Activated T-cell treated with anti-CD3 and anti-CD28 coated beads for 24 hours (primary cell): ENCODE measurements around the gene ATG4A.

ENCODE experiments used
- DNase-seq: peaks from one replicate; pipeline ENCODE4 v3.0.0-alpha.2; 2020; ENCODE audit warnings: low read depth

ATG4A gene

DNA sequence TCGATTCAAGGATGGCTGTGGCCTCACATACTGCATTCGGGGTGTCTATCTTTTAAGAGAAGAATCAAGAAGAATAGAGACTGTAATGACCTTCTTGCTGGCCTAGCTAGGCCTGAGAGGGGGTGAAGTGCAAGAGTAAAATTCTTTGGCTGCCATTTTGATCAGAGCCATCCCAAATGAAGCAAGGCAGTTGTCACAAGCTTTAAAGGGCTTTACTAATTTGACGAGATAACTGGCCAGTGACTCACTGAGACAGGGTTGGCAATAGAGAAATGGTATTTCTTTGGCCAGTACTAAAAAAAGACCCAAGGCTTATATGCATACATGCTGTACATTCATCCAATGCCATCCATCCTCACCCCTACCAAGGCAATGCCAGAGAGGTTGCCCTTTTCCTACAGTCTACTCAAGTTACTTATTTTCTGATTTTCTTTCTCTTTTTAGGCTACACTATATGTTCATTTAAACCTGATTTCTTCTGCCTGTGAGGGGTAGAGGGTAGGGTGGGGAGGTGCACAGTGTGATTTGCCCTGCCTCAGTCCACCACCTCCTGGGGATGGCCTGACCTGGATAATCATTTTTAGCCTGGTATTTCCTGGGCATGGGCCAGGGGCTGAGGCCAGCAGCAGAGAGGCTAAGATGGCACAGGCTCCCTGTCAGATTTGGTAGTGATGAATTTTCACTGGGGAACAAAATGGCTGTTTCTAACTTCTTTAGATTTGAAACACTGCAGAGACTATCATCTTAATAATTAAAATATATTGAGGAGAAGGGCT lies 32.2 kb downstream of the ATG4A start:
- no peak for DNase-seq

GRCh38 chrX:108126661-108127060 lies 35.1 kb downstream of the ATG4A start:
- DNase-seq = no peak

DNA sequence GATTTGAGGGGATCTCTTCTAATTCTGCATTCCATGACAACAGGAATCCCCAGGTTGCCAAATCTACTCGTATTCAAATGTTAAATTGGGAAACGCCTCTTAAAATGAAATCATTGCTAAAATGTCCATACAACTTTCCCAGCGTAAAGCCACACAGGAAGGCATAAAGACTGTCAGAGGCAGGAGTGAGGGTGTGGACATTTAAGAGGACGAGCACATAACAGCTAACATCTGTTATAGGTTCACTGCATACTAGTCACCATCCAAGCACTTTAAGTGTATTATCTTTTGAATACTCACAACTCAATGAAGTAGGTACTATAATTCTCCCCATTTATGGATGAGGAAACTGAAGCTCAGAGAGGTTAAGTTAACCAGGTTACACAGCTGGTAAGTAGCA lies 35.6 kb downstream of the ATG4A start:
- no peak for DNase-seq

DNA sequence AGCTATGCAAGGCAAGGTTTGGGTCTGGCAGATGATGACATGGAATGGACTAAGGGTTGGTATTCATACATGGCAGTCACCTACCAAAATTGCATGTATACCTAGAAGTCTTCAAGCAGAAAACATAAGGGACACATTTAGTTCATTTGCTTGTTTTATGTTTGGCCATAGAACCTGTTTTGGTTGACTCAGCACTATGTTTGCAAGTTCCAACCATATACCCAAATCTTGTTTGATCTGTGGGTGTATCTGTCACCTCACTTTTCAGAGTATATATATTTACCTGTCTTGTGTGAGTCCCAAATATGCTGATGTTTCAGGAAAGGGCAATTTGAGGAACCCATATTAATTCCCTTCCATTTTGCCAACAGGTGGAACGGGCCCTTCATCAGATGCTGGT lies 39.3 kb downstream of the ATG4A start:
- no peak for DNase-seq

DNA sequence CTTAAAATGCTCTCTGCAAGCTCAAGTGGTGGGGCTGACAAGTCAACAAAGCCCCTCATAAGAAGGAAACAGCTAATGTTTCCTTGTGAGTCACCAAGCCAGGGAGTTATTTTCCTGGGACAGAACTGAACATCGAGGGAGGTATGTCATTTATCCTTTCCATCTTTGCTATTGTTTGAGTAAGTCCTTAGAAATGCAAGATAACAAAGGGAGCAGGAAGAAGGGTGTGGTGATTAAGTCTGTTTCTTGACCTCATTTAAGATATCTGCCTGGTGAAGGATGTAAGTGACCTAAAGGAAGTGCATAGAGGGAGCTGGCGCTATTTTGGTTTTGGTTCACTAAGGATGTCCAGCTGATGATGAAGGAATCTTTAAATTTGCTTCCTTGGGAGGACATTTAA lies 39.9 kb downstream of the ATG4A start:
- no peak for DNase-seq

GRCh38 chrX:108132034-108132433 lies 40.5 kb downstream of the ATG4A start:
- DNase-seq = no peak

- DNase-seq = no peak
These were observed 41.3 kb downstream of the ATG4A start for GRCh38 chrX:108132876-108133275.

DNA sequence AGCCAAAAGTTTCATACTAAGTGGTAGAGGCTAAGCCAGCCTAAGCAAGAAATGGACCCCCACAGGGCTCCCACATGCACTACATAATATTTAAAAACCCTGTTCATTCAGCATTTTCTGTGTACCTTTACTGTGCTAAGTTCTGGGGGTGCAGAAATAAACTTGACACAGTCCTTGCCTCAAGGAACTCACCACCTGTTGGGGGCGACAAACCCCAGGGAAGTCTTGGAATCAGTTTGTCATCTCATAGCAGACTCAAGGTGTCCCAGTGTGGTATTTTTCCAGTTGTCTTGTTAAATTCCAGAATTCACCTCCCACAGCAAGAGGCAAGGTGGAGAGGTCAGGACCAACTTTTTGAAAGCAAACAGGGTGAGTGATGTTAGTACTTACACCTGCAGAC lies 43.1 kb downstream of the ATG4A start:
- no peak for DNase-seq

DNA sequence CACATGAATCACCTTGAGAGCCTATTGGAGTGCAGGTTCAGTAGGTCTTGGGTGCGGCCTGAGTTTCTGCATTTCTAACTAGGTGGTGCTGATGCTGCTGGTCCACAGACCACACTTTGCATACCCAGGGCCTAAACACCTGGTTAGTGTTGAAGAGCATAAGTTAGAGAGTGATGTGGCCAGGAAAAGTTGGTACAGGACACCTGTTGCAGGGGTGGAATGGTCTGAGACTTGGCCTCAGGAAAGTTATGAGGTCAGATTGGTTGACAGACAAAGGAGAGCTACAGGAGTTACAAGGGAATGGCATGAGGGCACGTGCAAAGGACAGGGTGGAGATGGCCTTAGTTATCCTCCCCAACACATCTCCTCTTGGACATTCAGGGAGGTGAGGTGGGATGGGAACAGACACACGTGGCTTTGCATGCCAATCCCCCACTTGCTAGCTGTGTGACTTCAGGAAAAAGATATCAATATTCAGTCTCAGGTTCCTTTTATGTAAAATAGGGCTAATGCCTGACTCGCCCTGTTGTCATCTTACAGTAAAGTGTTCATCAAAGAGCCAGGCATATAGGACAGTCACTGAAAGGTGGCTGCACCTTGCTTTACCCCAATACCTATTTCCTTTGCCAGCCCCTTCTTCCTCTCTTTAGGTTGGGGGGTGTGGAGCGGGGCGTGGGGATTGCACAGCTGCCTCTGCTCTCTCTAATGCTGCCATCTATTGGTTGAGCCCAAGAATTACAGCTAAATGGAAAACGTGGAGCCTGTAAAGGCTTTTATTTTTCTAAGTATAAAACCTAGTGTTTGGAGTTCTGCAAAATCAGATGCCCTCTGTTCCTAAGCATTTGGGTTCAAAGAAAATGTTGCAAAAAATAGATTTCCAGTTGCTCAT lies 47.5 kb downstream of the ATG4A start:
- no peak for DNase-seq

DNA sequence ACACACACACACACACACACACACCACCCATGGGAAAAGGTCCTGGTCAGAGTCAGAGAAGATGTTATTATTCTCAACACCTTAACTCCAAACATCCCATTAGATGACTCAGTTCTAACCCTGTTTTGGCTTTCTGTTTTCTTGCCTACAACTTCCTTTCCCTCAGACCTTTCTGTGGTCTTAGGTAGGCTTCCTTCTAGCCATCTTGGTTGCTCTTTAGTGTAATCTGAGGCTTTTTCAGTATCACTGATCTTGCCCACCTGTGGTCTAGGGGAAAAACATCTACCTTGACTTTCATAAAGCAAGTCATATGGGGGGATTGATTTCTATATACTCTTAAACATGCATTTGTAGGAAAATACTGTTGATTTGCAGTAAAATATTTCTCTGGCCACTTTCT lies 56.9 kb downstream of the ATG4A start:
- no peak for DNase-seq

DNA sequence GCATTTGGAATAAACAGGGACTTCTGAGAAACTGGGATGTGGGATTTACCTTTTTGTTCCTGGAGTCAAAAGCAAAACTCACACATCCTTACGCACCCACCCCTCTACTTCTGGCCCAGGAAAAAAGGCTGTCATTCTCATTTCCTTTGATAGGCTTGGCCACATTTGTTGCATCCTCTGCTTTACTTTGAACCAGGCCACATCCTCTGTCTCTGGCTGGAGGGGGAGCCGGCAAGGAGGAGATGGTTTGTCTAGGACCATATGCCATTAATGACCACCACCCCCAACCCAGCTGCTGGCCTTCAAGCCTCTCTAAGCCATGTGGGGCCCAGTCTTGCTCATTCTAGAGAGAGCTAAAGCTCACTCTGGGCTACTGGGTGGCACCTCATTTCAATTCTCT lies 64.5 kb downstream of the ATG4A start:
- DNase-seq = no peak

DNA sequence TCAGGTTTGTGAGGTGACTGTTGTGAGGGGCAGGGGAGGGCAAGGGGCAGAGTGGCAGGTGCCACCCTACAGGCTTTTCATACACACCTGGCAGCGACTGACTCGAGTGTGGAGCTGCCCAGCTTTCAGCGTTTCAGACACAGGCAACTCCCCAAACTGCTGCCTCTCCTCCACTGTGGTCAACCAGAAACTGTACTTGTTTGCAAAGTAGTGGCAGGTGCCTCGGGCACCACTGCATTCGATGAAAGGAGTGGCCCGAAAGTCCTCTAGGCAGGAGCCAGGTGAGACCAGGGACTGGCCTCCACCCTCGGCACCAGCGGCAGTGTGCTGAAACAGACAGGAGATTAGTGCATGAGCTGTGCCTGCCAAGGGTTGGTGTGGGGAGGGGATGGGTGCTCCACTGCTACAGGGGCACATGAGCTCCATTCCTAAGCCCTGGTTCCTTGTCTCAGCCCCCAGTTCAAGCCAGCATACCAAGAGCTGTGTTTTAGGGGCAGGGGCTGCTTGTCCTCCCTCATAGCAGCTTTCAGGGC lies 65.4 kb downstream of the ATG4A start:
- no peak for DNase-seq

GRCh38 chrX:108157628-108158027 lies 66.0 kb downstream of the ATG4A start:
- DNase-seq = no peak

DNA sequence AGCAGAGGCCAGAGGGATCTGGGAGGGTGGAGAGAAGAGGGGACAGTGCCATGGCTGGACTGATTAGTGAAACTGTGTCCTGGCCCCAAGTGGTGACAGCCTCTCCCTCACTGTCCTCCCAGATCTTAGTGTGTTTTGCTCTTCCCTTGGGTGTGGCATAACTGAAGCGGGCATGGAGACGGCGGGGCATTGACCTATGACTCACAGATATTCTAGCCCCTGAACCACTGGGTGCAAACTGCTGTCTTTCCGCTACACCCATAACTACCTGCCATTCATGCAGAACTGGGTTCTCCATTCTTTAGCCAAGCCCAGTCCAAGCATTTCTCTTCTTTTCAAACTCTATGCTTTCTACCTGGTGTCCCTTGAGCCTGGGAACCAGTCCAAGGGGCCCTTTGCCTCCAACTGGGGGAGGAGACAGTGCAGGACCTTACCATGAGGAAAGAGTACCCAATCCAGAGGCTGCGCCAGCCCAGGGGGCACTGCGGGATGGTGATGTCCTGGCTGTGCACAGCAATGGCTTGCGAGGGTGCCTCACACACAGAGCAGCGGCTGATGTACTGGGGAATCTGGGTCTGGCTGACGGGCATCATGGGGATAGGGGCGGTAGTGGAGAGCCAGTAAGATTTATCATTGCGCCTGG lies 67.6 kb downstream of the ATG4A start:
- DNase-seq = no peak

DNA sequence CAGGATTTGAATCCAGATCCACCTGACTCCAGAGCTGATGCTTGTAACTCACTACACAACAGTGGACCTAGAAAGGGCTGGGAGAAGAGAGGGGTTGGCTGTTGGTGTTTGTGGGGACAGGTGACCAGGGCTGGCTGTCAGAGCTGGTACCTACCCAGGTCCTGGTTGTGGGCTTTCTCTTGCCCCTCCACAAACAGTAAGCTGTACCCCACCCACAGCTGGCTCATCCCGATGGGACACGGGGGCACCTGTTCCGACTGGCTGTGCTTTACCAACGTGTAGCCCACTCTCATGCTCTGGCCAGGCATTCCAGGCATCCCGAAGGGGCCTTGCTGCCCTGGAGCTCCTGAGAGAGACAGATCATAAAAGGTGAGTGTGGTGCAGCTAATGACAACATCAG lies 68.7 kb downstream of the ATG4A start:
- DNase-seq = no peak

- no peak for DNase-seq
These were observed 70.7 kb downstream of the ATG4A start for GRCh38 chrX:108162265-108162664.

- no peak for DNase-seq
These were observed 71.9 kb downstream of the ATG4A start for GRCh38 chrX:108163333-108164082.

GRCh38 chrX:108165383-108166111 lies 74.0 kb downstream of the ATG4A start:
- DNase-seq = no peak

DNA sequence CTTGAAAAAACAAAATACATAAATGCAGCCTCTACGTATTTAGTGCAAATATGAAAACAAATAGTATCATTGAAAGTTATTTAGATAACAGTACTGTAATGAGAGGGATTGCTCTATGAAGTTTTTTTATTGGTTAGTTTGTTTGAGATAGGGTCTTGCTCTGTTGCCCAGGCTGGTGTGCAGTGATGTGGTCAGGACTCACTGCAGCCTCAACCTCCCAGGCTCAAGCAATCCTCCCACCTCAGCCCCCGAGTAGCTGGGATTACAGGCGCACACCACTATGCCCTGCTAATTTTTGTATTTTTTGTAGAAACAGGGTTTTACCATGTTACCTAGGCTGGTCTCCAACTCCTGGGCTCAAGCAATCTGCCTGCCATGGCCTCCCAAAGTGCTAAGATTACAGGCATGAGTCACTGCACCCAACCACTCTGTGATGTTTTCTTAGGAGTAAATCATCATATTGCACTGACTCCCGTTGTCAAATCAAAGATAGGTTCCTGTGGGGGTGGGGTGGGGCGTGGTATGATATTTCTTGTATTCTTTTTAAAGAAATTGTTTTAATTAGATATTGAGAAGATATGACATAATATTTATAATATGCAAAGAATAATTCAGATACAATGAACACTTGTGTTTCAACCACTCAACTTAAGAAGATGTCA lies 75.8 kb downstream of the ATG4A start:
- no peak for DNase-seq

DNA sequence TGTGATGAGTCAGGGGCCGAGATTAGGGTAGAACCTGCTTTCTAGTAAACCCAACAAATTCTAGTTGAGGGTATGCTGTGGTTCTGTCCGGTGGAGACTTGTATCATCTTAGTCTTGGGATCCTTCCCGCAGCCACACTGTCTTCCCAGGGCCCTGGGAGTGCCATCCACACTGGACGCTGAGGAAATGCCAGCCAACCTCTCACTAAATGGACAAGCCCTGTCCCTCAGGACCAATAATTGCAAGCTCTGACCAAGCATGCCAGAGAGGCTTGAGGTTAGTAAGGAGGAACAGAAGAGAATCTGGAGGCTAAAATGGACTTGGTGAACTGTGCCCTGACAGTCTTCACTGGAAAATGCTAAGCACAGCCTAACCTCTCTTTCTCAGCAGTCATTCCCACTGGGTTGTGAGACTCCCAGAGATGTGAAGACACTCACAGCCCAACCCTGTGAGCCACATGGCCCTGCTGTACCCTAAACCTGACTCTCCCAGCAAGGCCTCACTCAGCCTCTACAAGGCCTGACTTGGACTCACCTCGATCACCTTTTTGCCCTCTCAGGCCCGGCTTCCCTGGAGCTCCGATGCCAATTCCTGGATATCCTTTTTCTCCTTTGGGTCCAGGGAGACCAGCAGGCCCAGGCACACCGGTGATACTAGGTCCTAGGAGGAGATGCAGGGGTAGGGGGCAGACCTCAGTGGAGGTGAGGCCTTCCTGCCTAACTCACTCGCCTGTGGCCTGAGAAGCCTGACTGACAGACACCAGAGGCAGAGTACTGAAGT lies 77.6 kb downstream of the ATG4A start:
- DNase-seq = no peak
